Embryonic facial prominence (tissue), 1 donor: ENCODE results near the gene SLC37A4.
A peak's percentile ranks its signal among the peaks of the same experiment; 100 is the strongest.
"Not testable (repeated sequence)": the region's sequence is repeated elsewhere in the genome, so short reads cannot be mapped to it uniquely, and the experiment has no call there.

ENCODE experiments used
- DNase-seq: peaks from one replicate; pipeline ENCODE4 v3.0.0-alpha.2; 2016; ENCODE audit errors: extremely low spot score

SLC37A4 gene

DNA sequence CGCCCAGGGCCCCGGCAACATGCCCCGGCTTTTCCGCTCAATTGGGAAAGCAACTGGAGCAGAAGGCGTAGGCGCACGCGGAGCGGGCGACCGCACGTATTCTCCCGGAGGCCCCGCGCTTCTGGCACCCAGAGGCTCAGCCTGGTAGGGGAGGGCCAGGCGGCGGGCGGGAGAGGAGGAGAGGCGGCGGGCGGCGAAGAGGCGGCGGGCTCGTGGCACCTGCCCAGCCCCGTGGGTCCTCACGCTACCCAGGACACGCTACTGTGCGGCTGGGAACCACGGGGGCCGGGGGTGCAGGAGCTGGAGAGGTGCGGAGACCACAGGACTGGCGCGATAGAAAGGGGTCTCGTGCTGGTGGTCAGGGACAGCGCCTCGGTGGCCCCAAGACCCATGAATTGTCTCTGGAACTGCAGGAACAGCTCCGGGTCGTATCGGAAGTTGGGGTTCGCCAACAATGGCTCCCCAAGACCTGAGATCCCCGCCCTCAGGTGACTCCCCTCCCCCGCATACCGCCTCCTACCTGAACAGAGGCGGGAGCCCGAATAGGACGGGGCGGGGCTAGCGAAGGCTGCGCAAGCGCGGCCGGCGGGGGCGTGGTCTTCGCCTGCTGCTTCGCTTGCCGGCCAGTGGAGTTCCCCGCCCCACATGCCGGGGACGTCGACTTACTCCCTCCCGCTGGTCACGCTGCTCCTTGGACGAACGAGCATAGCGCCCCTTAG, at the start of gene SLC37A4:
TSS of gene SLC37A4 (minus strand) at position 549 of the 719 bp plus-strand sequence.
- peak; percentile 84 for DNase-seq

DNA sequence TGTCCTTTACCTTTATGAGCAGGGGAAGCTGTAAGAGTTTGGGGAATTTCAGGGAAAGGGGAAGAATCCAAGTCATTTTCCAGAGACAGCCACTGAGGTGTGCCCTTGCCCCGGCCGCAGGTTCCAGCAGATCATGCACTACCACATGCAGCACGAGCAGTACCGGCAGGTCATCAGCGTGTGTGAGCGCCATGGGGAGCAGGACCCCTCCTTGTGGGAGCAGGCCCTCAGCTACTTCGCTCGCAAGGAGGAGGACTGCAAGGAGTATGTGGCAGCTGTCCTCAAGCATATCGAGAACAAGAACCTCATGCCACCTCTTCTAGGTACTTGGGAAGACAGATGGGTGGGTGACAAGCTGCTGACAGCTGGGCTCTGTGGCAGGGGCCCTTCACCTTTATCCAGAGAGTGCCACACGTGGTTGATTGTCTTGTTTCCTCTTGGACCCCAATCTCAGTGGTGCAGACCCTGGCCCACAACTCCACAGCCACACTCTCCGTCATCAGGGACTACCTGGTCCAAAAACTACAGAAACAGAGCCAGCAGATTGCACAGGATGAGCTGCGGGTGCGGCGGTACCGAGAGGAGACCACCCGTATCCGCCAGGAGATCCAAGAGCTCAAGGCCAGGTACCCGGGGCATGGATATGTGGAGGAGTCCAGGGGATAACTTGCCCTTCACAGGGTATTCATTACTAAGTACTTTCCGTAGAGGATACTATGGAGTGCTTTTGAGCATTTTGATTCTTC, 48.2 kb upstream of the SLC37A4 start:
- DNase-seq, result no peak

DNA sequence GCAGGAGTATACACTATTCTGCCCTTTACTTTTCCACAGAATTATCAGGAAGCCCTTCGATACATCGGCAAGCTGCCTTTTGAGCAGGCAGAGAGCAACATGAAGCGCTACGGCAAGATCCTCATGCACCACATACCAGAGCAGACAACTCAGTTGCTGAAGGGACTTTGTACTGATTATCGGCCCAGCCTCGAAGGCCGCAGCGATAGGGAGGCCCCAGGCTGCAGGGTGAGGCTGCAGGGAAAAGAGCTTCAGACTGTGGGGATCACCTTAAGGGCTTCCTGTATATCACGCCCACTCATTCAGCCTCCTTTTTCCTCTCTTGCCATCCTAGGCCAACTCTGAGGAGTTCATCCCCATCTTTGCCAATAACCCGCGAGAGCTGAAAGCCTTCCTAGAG, 47.2 kb upstream of the SLC37A4 start:
- no peak for DNase-seq

DNA sequence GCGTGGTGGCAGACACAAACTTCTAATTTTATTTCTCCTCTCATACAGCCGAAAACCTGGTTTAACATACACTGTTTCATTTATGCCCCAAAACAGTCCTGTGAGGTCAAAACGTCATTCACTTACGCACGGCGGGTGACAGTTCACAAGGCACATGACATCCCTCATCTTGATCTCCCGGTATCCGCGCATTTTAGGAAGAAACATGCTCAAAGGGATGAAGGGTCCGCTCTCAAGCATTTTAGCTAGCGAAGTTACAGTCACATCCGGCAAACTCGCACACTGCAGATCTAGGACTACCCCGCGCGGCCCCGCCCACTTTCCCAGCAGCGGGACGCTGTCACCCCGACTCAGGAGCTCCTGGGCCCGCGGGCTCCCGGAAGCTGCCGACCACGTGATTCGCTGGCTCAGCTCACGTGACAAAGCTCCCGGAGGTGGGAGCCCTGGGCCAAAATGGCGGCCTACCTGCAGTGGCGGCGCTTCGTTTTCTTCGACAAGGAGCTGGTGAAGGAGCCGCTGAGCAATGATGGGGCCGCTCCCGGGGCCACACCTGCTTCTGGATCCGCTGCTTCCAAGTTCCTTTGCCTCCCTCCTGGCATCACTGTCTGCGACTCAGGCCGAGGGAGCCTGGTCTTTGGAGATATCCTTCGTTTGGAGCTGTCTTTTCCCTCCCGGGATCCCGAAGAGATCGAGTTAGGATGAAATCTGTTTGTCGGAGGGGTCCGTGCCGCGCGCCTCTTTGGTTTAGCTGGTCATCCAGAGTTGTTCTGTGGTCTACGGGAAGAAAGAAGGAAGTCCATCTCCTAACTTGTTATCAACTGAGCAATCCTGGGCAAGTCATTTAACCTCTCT, 36.9 kb upstream of the SLC37A4 start, which contains the start of gene VPS11:
TSS of gene VPS11 (plus strand) at position 448 of the 852 bp plus-strand sequence. CDS start at position 454, 6 bp downstream.
- peak; percentile 94 for DNase-seq

DNA sequence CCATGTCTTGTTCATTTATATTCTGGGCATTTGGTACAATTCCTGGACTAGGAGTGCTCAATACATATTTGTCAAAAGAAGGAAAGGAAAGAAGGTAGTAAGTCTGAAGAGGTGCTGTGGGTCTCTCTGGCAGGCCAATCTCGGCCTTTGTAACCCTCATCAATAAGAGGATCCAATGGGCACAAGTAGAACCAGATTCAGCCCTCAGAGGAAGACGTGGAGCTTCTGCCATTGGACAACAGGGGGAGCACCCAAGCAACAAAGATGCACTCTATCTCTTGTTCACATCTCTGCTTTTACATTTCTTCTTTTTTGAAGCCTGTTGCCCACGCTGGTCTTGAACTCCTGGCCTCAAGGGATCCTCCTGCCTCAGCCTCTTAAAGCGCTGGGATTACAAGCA, 34.7 kb upstream of the SLC37A4 start:
- no peak for DNase-seq

DNA sequence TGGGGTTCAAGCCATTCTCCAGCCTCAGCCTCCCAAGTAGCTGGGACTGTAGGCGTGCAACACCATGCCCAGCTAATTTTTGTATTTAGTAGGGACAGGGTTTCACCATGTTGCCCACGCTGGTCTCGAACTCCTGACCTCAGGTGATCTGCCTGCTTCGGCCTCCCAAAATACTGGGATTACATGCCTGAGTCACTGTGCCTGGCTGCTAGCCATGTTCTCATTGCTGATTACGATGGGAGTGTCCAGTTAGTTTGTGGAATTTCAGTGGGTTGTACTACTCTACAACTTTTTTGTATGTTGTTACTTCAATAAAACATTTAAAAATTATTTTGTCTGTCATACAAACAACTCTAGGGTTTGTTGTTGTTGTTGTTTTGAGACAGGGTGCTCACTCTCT, 32.1 kb upstream of the SLC37A4 start:
- no peak for DNase-seq

DNA sequence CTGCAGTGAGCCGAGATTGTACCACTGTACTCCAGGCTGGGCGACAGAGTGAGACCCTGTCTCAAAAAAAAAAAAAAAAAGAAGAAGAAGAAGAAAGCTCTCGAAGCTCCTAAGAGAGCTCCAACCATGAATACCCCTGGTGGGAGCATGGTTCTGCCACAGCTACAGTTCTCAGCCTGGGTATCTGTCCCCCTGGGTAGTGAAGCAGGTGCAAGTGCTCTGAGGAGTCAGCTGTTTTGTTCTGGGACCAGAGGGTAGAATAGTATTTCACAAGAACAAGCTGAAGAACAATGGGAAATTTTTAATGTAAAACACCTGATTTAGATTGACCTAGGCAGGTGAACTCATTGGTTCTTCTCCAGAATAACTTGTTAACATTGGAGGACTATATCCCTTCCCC, 30.6 kb upstream of the SLC37A4 start:
- no peak for DNase-seq

DNA sequence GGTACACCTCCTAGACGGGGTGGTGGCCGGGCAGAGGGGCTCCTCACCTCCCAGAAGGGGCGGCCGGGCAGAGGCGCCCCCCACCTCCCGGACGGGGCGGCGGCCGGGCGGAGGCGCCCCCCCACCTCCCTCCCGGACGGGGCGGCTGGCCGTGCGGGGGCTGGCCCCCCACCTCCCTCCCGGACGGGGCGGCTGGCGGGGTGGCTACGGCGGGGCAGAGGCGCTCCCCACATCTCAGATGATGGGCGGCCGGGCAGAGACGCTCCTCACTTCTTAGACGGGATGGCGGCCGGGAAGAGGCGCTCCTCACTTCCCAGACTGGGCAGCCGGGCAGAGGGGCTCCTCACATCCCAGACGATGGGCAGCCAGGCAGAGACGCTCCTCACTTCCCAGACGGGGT, 28.5 kb upstream of the SLC37A4 start:
- DNase-seq, result not testable (repeated sequence)

DNA sequence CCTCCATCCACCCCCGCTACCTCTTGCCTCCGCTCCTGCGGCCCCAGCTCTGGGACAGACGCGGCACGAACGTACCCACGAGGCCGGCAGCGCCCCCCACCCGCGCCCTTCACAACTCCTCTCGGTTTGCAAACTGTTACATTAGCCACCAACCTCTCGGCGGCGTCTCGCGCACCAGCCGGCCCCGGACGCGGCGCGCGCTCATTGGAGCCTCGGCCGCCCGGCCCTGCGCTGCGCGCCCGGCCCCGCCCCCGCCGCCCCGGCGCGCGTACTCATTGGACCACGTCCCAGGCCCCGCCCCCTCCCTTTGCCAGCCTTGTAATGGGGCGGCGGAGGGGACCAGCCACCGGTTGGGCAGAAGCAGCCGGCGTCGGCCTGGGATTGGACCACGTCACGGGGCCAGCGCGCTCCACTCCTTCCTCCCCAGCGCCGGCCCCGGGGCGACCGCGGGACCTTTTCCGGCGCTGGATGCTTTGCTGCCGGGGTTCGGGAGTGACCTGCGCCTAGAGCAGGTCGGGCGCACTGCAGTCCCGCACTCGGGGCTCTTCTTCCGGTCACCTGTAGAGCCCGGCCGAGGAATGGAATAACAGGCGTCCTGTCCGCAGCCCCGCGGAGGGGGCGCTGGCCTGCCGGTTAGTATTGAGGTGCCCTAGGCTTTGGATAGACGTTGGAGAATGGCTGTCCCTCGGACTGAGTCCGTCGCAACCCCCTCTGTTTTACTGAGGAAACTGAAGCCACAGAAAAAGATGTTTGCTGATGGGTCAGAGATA, 26.5 kb upstream of the SLC37A4 start, which contains the start of gene HYOU1:
TSS of gene HYOU1 (minus strand) at position 206 of the 770 bp plus-strand sequence. CDS start 1,045 bp downstream, outside the sequence.
- peak; percentile 89 for DNase-seq

DNA sequence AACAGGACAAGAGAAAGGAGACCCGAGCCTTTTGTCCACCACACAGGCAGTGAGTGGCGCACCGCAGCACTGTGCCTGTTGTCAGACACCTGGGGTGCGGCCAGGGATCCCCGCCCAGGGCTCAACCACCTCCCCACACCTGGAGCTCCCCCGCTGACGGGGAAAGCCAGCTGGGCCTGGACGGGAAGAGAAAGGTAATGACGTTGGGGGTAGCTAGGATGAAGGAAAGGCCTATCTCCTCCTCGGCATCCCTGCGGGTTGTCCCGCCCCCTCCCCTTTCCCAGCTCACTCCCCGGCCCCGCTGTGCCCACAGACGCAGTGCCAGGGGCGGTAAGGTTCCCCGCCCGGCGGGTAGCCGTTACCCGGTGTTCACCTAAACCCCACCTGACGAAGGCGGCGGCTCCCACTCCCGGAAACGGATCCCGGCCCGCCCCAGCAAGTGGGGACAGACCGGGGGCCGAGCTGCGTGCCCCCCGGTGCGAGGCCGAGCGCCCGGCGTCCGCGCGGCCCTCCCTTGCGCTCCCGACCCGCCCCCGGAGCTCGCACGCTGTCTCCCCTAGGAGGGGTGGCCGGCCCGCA, 25.8 kb upstream of the SLC37A4 start:
- no peak for DNase-seq

DNA sequence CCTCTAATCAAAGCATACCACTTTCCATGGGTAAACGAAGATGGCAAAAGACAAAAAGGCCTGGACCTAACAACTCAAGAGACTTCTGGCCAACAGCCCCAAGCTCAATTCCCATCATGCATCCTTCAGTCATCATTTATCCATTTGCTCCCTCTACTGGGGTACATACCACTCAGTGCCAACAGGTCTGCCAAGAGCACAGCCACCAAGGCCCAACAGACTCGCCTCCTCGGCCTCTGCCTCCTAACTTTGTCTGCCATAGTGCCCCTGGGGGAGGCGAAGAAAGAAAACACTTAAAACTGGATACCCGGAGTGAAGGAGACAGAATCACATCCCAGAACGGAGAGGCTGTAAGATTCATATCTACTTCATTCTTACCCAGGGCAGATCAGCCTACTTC, 25.2 kb upstream of the SLC37A4 start:
- no peak for DNase-seq

DNA sequence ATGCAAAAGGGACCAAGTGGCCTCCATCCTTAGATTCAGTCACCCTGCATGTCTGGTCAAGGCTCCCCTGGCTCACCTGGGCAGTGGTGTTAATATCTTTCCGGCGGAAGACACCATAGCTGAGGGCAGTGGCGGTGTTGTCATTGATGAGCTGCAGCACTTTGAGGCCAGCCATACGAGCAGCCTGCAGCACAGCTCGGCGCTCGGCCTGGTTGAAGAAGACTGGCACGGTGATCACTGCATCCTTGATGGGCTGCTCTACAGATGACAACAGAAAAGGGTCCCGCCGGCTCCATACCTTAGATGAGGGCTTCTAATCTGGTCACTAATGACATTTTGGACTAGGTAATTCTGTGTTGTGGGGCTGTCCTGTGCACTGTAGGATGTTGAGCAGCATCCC, 23.7 kb upstream of the SLC37A4 start:
- DNase-seq, result no peak

DNA sequence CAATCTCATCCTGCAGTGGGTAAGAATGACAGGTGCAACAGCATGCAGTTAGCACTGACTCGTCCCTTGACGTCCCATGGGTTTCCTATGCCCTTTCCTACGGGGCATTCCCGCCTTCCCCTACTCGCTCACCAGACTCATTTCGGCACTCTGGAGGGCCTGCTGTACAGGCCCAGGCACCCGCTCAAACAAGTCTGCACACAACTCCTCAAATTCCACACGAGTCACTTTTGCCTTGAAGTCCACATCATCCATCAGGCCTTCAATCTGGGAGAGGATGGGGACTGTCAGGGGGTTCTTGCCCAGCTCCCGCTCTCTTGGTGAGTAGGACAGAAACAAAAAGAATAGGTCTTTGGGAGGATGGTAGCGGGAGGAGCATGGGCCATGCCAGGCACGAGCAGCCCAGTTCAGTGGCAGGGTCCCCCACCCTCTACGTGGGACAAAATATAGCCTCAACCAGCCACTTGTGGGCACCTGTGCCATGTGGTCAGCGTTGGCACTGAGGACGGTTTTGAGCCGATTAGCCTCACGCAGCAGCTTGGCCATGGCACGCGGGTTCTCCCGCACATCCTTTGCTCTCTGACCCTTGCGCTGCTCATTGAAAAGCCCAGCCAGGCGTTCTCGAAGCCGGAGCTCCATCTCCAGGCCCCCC, 21.6 kb upstream of the SLC37A4 start:
- no peak for DNase-seq

DNA sequence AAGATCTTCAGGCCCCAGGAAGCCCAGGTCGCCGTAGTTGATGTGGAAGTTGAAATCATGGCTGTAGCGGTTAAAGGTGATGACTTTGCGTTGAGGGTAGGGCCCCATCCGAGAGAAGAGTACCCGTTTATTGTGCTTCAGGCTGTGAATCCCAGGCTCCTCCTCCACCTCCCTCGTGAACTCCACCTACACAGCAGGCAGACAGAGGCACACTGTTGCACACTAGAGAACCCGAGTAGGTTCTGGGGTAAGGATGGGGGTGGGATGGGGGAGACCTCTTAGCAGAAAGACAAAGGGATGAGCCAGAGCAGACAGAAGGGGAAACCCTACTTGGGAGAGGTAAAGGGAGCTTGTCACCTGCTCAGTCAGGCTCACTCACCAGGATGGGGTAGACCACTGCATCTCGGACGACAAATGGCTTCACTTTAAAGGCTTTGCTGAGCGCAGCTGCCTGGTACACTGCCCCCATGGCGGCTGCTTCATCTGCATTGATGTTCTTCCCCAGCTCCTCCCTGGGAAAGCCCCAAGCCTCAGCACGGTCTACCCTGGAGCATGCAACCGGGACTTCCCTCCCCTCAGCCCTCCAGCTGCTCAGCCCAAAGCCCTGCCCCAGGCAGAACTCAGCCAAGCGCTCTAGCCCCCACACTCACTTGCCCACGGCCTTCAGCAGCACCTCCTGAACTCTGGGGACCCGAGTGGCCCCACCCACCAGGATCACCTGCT, 20.9 kb upstream of the SLC37A4 start:
- DNase-seq, result no peak

DNA sequence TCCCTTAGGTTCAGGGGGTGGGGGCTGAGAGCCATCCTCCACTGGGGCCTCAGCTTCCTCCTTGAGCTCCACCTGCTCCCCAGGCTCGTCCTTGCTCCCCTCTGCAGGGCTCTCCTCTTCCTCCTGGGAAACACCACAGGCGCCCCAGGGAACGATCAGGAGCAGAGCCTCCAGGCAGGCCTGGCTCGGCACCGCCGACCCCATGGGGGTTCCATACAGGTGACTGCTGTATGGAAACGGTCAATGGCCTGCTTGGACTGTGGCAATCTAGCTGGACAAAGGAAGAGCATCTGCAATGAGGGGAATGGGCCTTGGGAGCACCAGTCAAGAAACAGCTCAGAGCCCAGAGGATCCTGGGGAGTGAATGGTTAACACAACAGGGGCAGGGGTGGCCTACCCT, 18.4 kb upstream of the SLC37A4 start:
- no peak for DNase-seq

DNA sequence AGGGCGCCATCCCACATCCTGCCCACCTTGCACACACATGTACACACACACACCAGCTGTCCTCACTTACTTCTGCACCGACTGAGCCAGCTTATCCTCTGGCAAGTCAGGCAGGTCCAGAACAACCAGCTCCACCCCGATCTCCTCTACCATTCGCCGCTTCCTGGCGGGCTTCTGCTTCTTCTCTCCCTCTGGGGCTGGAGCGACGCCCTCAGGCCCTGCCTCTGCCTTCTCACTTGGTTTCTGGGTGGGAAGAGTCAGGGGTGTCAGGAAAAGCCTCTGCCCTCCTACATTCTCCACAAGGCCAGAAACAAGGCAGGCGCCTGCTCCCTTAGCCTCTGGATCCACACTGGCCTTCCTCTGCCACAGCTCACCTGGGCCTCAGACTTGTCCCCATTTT, 18.0 kb upstream of the SLC37A4 start:
- DNase-seq, result no peak

DNA sequence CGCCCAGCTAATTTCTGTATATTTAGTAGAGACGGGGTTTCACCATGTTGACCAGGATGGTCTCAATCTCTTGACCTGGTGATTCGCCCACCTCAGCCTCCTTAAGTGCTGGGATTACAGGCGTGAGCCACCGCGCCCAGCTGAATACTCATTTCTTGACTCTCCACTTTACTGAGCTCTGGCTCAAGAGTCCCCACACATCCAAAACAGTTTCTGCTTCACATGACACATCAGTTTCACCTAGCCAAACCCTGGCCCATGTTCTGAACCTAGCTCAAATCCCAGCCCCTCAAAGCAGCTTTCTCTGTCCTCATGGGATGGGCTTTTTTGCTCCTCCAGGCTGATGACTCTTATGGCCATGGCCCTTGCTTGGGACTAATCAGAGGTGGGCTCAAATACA, 16.5 kb upstream of the SLC37A4 start:
- DNase-seq, result no peak

DNA sequence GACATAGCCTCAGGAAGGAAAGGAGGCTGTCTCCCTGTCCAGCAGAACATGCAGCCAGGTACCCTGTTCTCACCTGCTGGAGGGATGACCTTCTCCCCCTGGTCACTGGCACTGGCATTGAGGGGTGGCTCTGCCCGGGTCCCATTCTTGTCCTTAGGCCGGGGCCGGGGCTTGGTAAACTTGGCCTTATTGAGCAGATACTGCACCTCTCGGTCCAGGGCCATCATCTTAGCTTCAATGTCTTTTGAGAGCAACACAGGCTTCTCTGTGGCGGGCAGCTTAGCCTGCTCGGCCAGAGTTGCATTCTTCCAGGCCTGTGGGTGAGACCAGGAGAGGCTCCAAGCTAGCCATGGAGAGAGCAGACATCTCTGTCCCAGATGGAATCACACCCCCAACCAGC, 15.8 kb upstream of the SLC37A4 start:
- DNase-seq, result no peak

DNA sequence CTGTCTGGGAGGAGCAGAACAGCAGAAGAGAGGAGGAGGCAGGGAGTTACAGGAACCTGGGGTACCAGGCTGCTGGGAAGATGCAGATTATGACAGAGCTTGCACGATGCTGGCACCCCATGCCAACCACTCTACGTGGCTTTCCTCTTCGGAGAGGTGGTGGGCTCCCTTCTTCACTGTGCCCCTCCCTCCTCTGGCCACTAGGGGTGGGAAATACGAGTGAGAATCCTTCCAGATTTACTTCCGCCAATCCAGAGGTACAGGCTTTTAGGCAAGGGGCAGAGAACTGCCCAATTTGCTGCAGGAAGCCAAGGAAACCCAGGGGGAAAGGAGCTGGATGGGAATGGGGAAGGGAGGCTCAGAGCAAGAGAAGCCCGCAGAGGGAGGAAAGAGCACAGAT, 14.0 kb upstream of the SLC37A4 start:
- no peak for DNase-seq

DNA sequence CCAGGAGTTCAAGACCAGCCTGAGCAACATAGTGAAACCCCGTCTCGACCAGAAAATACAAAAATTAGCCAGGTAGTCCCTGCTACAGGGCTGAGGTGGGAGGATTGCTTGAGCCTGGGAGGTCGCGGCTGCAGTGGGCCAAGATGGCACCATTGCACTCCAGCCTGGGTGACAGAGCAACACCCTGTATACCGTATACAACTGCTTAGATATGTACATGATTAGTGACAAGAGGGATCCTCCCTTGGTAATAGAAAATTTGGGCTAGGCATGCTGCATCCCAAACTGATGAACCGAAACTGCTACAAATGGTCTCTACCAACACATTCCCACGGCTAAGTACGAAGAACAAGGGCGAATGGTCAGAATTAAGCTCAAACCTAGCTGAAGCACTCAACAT, 12.2 kb upstream of the SLC37A4 start:
- DNase-seq, result no peak
